GM21390 (cell line): Measurements from ENCODE around the gene LRMDA.

Source experiments
- ATAC-seq: cut with Tn5 transposase; IDR thresholded peaks from one replicate; pipeline ENCODE4 v1.9.1; 2021; ENCODE audit not compliant: unreplicated experiment

The LRMDA gene

DNA sequence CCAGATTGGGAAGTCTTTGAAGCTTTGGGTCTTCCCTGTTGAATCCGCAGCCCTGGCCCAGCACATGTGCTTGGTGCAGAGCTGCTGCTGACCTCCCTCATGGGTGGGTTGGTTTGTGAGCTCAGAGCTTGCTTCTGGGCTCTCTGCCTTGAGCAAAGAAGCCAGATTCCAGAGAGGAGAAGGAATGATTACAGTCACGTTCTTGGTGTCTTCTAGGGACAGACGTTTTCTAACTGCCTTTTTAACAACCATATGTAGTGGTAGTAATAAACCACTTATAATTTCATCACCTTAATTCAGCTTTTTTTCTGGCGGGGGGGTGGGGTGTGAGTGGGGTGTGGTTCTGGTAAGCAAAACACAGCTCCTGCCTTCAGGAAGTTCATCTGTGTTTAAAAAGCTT lies 39.5 kb downstream of the LRMDA start:
- no peak for ATAC-seq

- no peak for ATAC-seq
Measured at GRCh38 chr10:75472685-75473084, 41.3 kb downstream of the LRMDA start.

GRCh38 chr10:75474106-75474505 lies 42.7 kb downstream of the LRMDA start:
- no peak for ATAC-seq

DNA sequence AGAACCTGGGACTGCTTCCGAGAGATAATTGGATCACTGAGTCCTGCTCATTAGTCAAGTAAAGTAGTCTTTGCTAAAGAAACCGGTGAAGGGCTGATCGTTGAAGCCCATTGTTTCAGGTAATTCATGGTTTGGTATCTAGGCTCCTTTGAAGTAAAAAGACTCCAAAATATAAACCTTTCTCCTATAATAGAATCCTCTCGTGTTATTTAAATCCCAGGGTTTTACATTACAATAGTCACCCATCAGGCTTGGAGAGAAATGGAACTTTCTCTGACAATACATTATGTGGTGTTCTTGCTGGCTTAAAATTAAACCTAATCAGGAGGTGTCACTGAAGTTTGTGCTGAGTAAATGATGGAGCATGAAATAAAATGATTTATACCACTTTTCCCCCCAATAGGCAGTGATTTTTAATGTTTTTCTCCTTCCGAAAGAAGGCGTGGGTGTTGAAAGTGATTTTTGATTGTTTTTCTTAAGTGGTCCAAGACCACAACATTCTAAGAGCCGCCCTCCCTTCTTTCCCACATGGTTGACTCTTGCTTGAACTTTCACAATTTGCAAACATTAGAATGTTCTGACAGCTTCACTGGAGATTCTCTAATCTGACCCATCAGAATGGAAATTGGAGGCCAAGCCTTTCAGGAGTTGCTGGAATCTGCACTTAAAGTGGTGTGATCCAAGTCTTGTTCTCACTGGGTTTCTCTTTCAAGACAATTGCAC lies 44.2 kb downstream of the LRMDA start:
- no peak for ATAC-seq

DNA sequence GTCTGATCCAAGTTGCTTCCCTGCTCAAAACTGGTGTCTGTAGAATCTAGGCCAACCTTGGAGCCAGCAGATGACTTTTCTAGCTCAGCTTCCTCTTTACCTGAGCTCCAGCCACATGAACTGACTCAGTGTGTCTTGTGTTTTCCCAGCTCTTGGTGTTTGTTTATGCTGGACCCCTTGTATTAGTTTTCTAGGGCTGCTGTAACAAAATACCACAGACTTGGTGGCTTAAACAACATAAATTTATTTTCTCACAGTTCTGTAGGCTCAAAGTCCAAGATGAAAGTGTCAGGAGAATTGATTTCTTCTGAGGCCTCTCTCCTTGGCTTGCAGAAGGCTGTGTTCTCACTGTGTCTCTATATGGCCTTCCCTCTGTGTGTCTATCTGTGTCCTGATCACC lies 45.1 kb downstream of the LRMDA start:
- ATAC-seq, result no peak

DNA sequence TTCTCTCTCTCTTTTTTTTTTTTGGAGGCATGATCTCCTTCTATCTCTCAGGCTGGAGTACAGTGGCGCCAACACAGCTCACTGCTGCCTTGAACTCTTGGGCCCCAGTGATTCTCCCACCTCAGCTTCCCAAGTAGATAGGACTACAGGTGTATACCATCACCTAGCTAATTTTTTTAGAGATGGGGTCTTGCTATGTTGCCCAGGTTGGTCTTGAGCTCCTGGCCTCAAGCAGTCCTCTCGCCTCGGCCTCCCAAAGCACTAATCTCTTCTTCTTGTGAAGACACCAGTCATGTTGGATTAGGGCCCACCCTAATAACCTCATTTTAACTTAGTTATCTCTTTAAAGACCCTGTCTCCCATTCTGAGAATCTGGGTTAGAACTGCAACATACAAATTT lies 45.6 kb downstream of the LRMDA start:
- no peak for ATAC-seq

DNA sequence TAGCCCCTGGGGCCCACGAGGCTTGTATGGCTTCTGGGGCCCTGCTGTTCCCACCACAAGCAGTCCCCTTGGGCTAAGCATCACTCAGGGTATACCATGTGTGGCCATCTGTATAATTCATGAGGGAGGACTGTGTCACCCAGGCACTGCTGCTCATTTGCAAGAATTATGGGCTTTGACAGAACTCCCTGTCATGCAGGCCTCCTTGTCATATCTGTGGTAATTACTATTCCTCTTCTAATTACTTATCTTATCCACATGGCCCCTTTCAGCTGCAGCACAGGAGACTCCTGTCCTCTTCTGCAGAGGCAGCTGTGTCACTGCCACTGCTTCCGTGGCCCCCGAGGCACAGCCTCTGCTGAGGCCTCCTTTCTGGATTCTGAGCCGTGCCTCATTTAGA lies 46.3 kb downstream of the LRMDA start:
- ATAC-seq, result no peak

- ATAC-seq, result no peak
Measured at GRCh38 chr10:75480374-75480773, 49.0 kb downstream of the LRMDA start.

GRCh38 chr10:75483188-75483587 lies 51.8 kb downstream of the LRMDA start:
- no peak for ATAC-seq

GRCh38 chr10:75484717-75485116 lies 53.3 kb downstream of the LRMDA start:
- no peak for ATAC-seq

DNA sequence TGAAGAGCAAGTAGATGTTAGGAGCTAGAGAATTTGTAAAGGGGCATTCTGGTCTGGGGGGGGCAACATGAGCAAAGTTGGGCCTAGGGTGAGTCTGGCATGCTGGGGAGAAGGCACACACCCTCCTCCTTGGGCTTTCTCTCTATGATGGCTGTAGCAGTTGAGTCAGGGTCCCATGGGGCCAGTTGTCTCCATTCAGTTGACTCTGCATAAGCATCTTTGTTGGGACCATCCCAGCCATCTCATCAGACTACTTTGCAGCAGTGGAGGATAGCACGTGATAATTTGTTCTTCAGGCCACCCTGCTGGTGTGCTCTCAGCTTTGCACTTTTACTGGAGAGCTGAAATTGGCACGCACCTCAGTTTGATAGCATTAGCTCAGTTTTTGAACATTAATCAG lies 55.2 kb downstream of the LRMDA start:
- no peak for ATAC-seq

- ATAC-seq, result no peak
Measured at GRCh38 chr10:75487087-75487754, 55.8 kb downstream of the LRMDA start.

- no peak for ATAC-seq
Measured at GRCh38 chr10:75487755-75488125, 56.3 kb downstream of the LRMDA start.

DNA sequence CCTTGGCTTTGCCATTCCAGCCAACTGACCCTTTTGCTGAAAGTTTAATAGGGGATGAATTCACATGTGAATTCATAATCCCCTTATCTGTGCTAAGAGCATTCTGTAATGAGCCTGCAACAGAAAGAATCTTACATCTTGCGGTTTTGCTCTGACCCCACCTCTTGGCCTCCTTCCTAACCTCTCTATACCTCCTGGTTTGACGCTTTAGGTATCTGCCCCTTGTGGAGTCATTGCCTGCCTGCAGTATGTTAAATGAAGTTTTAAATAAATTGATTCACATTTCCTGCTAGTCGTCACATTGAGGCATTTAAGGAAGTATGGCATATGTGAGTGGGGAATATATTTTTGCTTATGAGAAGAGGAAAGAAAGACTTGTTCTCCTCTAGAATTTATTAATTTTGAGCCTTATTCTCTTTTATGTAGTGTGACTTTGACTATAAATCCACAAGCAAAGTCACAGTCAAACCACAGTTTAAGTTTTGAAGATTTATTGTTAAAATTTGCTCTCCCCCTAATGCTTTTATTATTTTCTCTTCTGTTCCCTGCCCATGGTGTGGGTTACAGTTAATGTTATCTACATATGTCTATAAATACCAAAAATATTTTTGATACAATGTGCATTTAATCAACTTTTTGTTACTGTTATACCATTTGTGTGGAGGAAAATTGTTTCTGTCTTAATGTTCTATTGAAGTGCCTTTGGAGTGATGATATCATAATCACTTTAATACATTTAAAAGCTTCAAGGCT lies 60.9 kb downstream of the LRMDA start:
- no peak for ATAC-seq

DNA sequence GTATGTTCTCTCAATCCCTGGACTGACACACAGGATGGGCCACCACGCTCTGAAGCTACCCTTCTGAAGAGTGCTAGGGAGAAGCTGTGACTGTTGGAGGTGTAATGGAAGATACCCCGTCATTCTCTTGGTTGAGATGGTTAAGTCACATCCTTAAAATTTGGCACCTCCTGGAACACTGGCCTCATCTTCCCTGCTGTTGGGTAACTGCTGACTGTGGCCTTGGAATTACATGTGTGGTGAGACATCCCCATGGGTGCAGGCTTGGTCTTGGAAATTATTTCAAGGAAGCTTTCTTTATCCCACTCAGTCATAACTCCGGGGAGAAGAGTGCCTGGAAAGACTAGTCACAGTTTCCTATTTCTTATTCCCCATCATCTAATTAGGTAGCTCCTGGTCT lies 62.0 kb downstream of the LRMDA start:
- ATAC-seq, result no peak

- ATAC-seq, result no peak
Measured at GRCh38 chr10:75495434-75496190, 64.2 kb downstream of the LRMDA start.

- ATAC-seq, result no peak
Measured at GRCh38 chr10:75496191-75496567, 64.8 kb downstream of the LRMDA start.

DNA sequence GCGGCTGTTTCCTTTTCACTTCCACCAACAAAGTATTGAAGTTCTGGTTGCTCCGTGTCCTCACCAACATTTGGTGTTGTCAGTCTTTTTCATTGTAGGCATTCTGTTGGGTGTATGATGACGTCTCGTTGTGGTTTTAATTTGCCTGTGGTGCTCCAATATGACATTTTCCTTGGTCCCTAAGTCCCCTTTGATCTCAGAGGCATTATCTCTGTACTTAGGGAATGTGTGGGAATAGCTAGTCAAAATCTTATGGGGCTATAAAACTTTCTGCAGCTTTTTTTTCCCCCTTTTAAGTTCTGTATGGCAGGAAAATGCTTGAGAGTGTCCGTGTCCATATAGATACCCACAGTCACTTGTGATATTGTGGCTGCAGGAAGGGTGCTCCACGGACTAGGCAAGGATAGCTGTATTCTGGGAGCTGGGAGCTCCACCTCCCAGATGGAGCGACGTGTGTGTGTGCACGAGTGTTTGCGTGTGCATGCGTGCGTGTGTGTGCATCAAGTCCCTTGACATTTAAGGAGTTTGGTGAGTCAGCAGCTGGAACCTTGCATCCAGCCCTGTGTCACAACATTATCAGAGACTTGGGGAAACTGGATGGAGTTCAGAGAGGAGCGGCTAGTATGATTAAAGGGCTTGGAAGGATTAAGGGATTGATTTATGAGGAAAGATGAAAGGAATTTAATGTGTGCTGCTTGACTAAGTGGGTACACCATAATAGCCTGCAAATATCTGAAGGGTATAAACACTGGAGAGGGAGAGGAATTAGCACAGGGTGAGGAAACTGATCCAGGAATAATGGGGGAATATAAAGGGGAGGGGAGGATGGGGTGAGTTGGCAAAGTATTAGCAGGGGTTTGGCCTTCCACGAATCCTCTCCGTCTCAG lies 66.8 kb downstream of the LRMDA start:
- ATAC-seq, result no peak

DNA sequence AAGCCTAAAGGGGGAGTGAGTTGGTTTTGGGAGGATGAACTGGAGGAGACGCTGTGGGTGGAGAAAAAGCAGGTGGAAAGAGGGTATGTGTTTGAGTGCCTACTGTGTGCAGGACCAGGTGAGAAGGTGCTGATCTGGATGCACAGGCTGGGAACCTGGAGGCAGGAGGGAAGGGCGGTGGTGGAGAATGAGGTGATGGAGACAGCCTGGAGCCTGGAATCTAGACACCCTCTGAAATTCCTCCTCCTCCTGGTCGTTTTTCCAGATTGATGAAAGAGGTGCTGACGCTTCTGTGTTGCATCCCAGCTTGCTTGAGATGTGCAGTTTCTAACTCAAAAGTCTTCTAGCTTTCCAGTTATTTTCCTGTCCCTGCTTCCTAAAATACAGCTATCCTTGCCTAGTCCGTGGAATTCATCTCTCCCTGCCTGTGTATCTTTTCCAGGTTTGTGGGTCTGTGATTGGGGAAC lies 67.5 kb downstream of the LRMDA start:
- no peak for ATAC-seq

GRCh38 chr10:75499556-75500160 lies 68.2 kb downstream of the LRMDA start:
- ATAC-seq, result no peak
